ENCODE results near the gene STRN4. TPM values are rescaled to one million over a fixed set of nuclear protein-coding genes. Genes with fewer than 3 reads are reported as not detected.

Gene STRN4
- total and polyA plus RNA-seq, 9 of the 15 experiments (the other 6 are each of a cell fraction or from before 2014, with no cell fraction given), result 0.62 to 83.7 (median 36.9) TPM

DNA sequence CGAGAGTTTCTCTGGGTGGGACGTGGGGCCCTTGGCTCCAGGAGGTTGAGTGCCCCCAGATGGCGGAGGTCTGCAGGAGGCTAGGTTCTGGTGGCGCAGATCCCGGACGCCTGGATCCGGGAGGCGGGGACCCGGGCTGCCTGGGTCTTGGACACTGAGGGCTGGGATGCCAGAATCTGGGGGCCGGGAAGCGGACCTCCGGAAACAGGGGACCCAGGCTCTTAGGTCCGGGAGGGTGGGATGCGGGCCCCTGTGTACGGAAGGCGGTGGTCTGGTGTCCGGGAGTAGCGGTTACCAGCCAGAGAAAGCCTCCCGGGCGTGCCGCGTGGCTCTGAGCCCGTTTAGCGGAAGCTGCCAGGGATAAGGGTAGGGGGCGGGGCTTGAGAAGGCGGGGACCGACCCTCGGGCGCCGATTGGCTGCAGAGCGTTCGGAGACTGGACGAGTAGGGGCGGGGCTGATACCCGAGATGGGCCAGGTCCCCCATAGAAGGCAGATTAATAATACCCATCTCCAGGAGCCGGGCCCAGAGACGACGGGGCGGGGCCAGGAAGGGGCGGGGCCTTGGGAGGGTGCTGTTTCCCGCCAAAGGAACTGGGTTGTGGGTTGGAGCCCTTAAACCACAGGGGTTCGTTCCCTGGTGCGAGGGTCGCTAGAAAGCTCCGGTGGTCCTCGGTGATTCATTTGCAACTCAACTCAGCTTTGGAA lies 42.2 kb upstream of the STRN4 start, which contains the start of gene SLC1A5 (continued):
- TF ChIP-seq XRCC5 (IDR thresholded peaks at IDR 0.05; ENCODE audit: low read depth, low read length) (peak; percentile 83), ATF1 (CRISPR knock-in tag; IDR thresholded peaks at IDR 0.05) (no peak), ATF1 (tag; IDR thresholded peaks at IDR 0.05) (peak; percentile 55; the same call in 1 of the 2 replicates), HLTF (IDR thresholded peaks at IDR 0.05) (no peak), HIVEP1 (CRISPR knock-in tag; IDR thresholded peaks at IDR 0.05) (no peak), POLR2AphosphoS5 (IDR thresholded peaks at IDR 0.05; ENCODE audit: control insufficient read depth, insufficient read depth, low read depth, low read length) (peak; percentile 99), ZNF282 (CRISPR knock-in tag; IDR thresholded peaks at IDR 0.05) (no peak), NCOA2 (IDR thresholded peaks at IDR 0.05; ENCODE audit: partially characterized antibody in 2 of 2) (no peak), NUFIP1 (IDR thresholded peaks at IDR 0.05; ENCODE audit: partially characterized antibody) (no peak), CBFA2T3 (IDR thresholded peaks at IDR 0.05) (no peak), HSF4 (CRISPR knock-in tag; IDR thresholded peaks at IDR 0.05; ENCODE audit: borderline replicate concordance) (no peak), MCM2 (IDR thresholded peaks at IDR 0.05; ENCODE audit: low read depth) (no peak), ZNF124 (CRISPR knock-in tag; IDR thresholded peaks at IDR 0.05) (no peak), RBM15 (IDR thresholded peaks at IDR 0.05; ENCODE audit: insufficient read depth, low read length) (no peak), YBX1 (IDR thresholded peaks at IDR 0.05) (no peak), PYGO2 (tag; IDR thresholded peaks at IDR 0.05) (no peak), SP2 (IDR thresholded peaks at IDR 0.05; ENCODE audit: extremely low read depth, low read depth, low read length, poor library complexity, severe bottlenecking) (peak; percentile 23), GABPA (tag; conservative IDR thresholded peaks at IDR 0.05; ENCODE audit: low read depth) (peak; percentile 73), BHLHE40 (IDR thresholded peaks at IDR 0.05; ENCODE audit: low read length) (peak; percentile 81)
- TF ChIP-seq, protein P1, sequence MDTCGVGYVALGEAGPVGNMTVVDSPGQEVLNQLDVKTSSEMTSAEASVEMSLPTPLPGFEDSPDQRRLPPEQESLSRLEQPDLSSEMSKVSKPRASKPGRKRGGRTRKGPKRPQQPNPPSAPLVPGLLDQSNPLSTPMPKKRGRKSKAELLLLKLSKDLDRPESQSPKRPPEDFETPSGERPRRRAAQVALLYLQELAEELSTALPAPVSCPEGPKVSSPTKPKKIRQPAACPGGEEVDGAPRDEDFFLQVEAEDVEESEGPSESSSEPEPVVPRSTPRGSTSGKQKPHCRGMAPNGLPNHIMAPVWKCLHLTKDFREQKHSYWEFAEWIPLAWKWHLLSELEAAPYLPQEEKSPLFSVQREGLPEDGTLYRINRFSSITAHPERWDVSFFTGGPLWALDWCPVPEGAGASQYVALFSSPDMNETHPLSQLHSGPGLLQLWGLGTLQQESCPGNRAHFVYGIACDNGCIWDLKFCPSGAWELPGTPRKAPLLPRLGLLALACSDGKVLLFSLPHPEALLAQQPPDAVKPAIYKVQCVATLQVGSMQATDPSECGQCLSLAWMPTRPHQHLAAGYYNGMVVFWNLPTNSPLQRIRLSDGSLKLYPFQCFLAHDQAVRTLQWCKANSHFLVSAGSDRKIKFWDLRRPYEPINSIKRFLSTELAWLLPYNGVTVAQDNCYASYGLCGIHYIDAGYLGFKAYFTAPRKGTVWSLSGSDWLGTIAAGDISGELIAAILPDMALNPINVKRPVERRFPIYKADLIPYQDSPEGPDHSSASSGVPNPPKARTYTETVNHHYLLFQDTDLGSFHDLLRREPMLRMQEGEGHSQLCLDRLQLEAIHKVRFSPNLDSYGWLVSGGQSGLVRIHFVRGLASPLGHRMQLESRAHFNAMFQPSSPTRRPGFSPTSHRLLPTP (IDR thresholded peaks at IDR 0.05; ENCODE audit: borderline replicate concordance, extremely low read depth, insufficient read length), result no peak
- TF ChIP-seq, protein P2, sequence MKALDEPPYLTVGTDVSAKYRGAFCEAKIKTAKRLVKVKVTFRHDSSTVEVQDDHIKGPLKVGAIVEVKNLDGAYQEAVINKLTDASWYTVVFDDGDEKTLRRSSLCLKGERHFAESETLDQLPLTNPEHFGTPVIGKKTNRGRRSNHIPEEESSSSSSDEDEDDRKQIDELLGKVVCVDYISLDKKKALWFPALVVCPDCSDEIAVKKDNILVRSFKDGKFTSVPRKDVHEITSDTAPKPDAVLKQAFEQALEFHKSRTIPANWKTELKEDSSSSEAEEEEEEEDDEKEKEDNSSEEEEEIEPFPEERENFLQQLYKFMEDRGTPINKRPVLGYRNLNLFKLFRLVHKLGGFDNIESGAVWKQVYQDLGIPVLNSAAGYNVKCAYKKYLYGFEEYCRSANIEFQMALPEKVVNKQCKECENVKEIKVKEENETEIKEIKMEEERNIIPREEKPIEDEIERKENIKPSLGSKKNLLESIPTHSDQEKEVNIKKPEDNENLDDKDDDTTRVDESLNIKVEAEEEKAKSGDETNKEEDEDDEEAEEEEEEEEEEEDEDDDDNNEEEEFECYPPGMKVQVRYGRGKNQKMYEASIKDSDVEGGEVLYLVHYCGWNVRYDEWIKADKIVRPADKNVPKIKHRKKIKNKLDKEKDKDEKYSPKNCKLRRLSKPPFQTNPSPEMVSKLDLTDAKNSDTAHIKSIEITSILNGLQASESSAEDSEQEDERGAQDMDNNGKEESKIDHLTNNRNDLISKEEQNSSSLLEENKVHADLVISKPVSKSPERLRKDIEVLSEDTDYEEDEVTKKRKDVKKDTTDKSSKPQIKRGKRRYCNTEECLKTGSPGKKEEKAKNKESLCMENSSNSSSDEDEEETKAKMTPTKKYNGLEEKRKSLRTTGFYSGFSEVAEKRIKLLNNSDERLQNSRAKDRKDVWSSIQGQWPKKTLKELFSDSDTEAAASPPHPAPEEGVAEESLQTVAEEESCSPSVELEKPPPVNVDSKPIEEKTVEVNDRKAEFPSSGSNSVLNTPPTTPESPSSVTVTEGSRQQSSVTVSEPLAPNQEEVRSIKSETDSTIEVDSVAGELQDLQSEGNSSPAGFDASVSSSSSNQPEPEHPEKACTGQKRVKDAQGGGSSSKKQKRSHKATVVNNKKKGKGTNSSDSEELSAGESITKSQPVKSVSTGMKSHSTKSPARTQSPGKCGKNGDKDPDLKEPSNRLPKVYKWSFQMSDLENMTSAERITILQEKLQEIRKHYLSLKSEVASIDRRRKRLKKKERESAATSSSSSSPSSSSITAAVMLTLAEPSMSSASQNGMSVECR (CRISPR knock-in tag; IDR thresholded peaks at IDR 0.05), result peak; percentile 91; the same call in 1 of the 2 replicates
- TF ChIP-seq, protein P3, sequence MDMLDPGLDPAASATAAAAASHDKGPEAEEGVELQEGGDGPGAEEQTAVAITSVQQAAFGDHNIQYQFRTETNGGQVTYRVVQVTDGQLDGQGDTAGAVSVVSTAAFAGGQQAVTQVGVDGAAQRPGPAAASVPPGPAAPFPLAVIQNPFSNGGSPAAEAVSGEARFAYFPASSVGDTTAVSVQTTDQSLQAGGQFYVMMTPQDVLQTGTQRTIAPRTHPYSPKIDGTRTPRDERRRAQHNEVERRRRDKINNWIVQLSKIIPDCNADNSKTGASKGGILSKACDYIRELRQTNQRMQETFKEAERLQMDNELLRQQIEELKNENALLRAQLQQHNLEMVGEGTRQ (CRISPR knock-in tag; IDR thresholded peaks at IDR 0.05), result peak; percentile 5
